HepG2 (cell line): Measurements from ENCODE around the gene LRBA. TPM values are rescaled to one million over a fixed set of nuclear protein-coding genes. Genes with fewer than 3 reads are reported as not detected.

Experiments
- ATAC-seq: fragments of 200-7000 bp; cut with Tn5 transposase; 3 replicates; pipeline ENCODE4 v1.9.1; 2020; ENCODE audit warnings: mild to moderate bottlenecking, moderate library complexity
- BruUV-seq: library from RNA; stranded (reverse); fragments of 400-500 nt; replicated peaks from 2 replicates; lab custom pipeline; 2021; lab: Mats Ljungman, UMichigan
- CTCF ChIA-PET: fragments of 300-600 bp; formaldehyde crosslinking; extraction: SDS; loops from one replicate; lab custom pipeline; 2021; ENCODE audit warnings: low total read pairs, inconsistent platforms, low intra/inter-chr PET ratio; lab: Yijun Ruan, JAX
- POLR2A ChIA-PET: fragments of 350-600 bp; sonication (Branson Sonifier 250); formaldehyde crosslinking; loops from one replicate; lab custom pipeline; 2020; ENCODE audit warnings: antibody characterized with exemption, inconsistent platforms; lab: Yijun Ruan, JAX
- DNase-seq: peaks from one replicate; pipeline ENCODE4 v3.0.0-alpha.2; 2015; ENCODE audit warnings: low spot score
- FAIRE-seq: peaks from 3 replicates; lab custom pipeline; 2011; peaks lifted over from hg19 to GRCh38; lab: Jason Lieb, UNC
- H2AFZ ChIP-seq: one replicate; pipeline ENCODE4 v1.6.1; 2011; ENCODE audit warnings: low read length, inconsistent platforms
- H3K27ac ChIP-seq: fragments of 300-600 bp; 3 replicates; pipeline ENCODE4 v1.8.0; 2011; ENCODE audit warnings: mixed run types, mild to moderate bottlenecking, mixed read lengths, low read length, inconsistent platforms; ENCODE audit not compliant: insufficient read depth; ENCODE audit errors: extremely low read length
- H3K27me3 ChIP-seq, 2 experiments: fragments of 200-600 bp in 1 of 2; 2 replicates in 1 of 2; 3 replicates in 1 of 2; pipeline versions ENCODE4 v1.6.0 to v1.8.0; 2011; ENCODE audit warnings: low read length in 2 of 2, mild to moderate bottlenecking in 2 of 2, moderate library complexity in 2 of 2, inconsistent platforms in 1 of 2; ENCODE audit not compliant: insufficient read depth in 2 of 2, control insufficient read depth in 1 of 2
- H3K36me3 ChIP-seq, 2 experiments: fragments of 200-600 bp in 1 of 2; replicated peaks in 1 of 2; 2 replicates in 1 of 2; 3 replicates in 1 of 2; pipeline versions ENCODE4 v1.5.1 to v1.8.0; 2011; ENCODE audit warnings: low read length in 2 of 2, inconsistent platforms in 1 of 2; ENCODE audit not compliant: insufficient read depth in 2 of 2, control insufficient read depth in 1 of 2
- H3K4me1 ChIP-seq: 2 replicates; pipeline ENCODE4 v1.5.1; 2012; ENCODE audit warnings: low read length, inconsistent platforms; ENCODE audit not compliant: insufficient read depth
- H3K4me2 ChIP-seq: 2 replicates; pipeline ENCODE4 v1.6.0; 2011; ENCODE audit warnings: low read depth, low read length, inconsistent platforms
- H3K4me3 ChIP-seq, 3 experiments: fragments of 200-600 bp in 1 of 3; sonication (generic), shearing (Covaris generic) in 1 of 3; replicated peaks in 1 of 3; 2 replicates each; pipeline ENCODE4 v1.5.1; 2011 to 2016; ENCODE audit warnings: low read length in 3 of 3, inconsistent platforms in 2 of 3, low read depth in 2 of 3, mild to moderate bottlenecking in 2 of 3, control low read depth in 1 of 3, mixed read lengths in 1 of 3; ENCODE audit not compliant: insufficient read depth in 1 of 3
- H3K79me2 ChIP-seq: one replicate; pipeline ENCODE4 v1.6.1; 2011; ENCODE audit warnings: low read length, inconsistent platforms; ENCODE audit not compliant: insufficient read depth
- H3K9ac ChIP-seq: 2 replicates; pipeline ENCODE4 v1.6.0; 2011; ENCODE audit warnings: mild to moderate bottlenecking, low read depth, low read length, inconsistent platforms; ENCODE audit not compliant: insufficient read depth
- H3K9me3 ChIP-seq: 2 replicates; pipeline ENCODE4 v1.5.1; 2012; ENCODE audit warnings: mild to moderate bottlenecking, low read length
- H4K20me1 ChIP-seq: 2 replicates; pipeline ENCODE4 v1.6.0; 2011; ENCODE audit warnings: inconsistent platforms, mild to moderate bottlenecking, low read length, moderate library complexity; ENCODE audit not compliant: insufficient read depth
- KIAA2018 ChIP-seq: sonication (generic); formaldehyde crosslinking; IDR thresholded peaks from 2 replicates; pipeline ENCODE4 v1.5.0; 2020; ENCODE audit warnings: mild to moderate bottlenecking, missing genetic modification reagents, borderline replicate concordance
- LBX2 ChIP-seq: sonication (generic); formaldehyde crosslinking; IDR thresholded peaks from 2 replicates; pipeline ENCODE4 v1.5.0; 2020; ENCODE audit warnings: missing genetic modification reagents, mild to moderate bottlenecking, borderline replicate concordance
- PAX8 ChIP-seq: sonication (generic); formaldehyde crosslinking; IDR thresholded peaks from 2 replicates; pipeline ENCODE4 v1.8.0; 2022; ENCODE audit warnings: mild to moderate bottlenecking, missing genetic modification reagents, borderline replicate concordance
- PITX1 ChIP-seq: sonication (generic); formaldehyde crosslinking; IDR thresholded peaks from 2 replicates; pipeline ENCODE4 v1.5.1; 2020; ENCODE audit warnings: mild to moderate bottlenecking, missing genetic modification reagents
- RBM39 ChIP-seq: fragments of 200-400 bp; formaldehyde crosslinking; IDR thresholded peaks from one replicate; pipeline ENCODE4 v1.6.1; 2018; ENCODE audit warnings: antibody characterized with exemption, mild to moderate bottlenecking, low read depth, low read length; ENCODE audit not compliant: poor library complexity, severe bottlenecking
- SMC3 ChIP-seq: IDR thresholded peaks from 2 replicates; pipeline ENCODE4 v1.6.1; 2011; ENCODE audit warnings: low read length, improper control_type of control experiment
- SNAPC5 ChIP-seq: sonication (generic); formaldehyde crosslinking; IDR thresholded peaks from 2 replicates; pipeline ENCODE4 v1.8.1; 2023; ENCODE audit warnings: mild to moderate bottlenecking, missing genetic modification reagents, borderline replicate concordance
- TEAD3 ChIP-seq: optimal IDR thresholded peaks from 2 replicates; pipeline ENCODE3; 2016; ENCODE audit warnings: borderline replicate concordance
- YEATS4 ChIP-seq: sonication (generic); formaldehyde crosslinking; IDR thresholded peaks from 2 replicates; pipeline ENCODE4 v1.4.0; 2020; ENCODE audit warnings: missing genetic modification reagents, borderline replicate concordance
- ZBTB42 ChIP-seq: sonication (generic); formaldehyde crosslinking; IDR thresholded peaks from 2 replicates; pipeline ENCODE4 v1.5.0; 2020; ENCODE audit warnings: mild to moderate bottlenecking, missing genetic modification reagents
- ZMYM2 ChIP-seq: sonication (generic); formaldehyde crosslinking; IDR thresholded peaks from 2 replicates; pipeline ENCODE4 v1.8.0; 2022; ENCODE audit warnings: mild to moderate bottlenecking, missing genetic modification reagents
- ZNF503 ChIP-seq: sonication (generic); formaldehyde crosslinking; IDR thresholded peaks from 2 replicates; pipeline ENCODE4 v1.4.0; 2020; ENCODE audit warnings: missing genetic modification reagents
- ZNF850 ChIP-seq: sonication (generic); formaldehyde crosslinking; conservative IDR thresholded peaks from 2 replicates; pipeline ENCODE4 v1.9.0; 2021; ENCODE audit warnings: mild to moderate bottlenecking, missing genetic modification reagents
- WGBS: methylation state at CpG from one replicate; pipeline ENCODE4 v1.1.6; 2017; ENCODE audit warnings: low lambda C conversion rate; 5-methylcytosine and 5-hydroxymethylcytosine counted together
- in situ Hi-C: cut with HindIII; loops from 2 replicates; pipeline ENCODE4 v1.10.0; 2017; ENCODE audit warnings: low pct_unique_long_range_greater_than_20kb; ENCODE audit not compliant: extremely low pct_ligation_motif_present
- intact Hi-C: fragments of 100-400 bp; cut with micrococcal nuclease; formaldehyde crosslinking; loops from one replicate; pipeline ENCODE4 v1.10.0; 2022; ENCODE audit not compliant: unreplicated experiment
- polyA plus RNA-seq, 8 experiments: library from polyadenylated mRNA; depleted of rRNA in 3 of 8; stranded (reverse) in 7 of 8; unstranded in 1 of 8; fragments of >200 nt; fragmentation: Illumina TruSeq in 4 of 8; extraction: Trizol in 4 of 8; gene quantifications; 2 replicates each; pipeline versions ENCODE4 v1.2.1 to v1.2.3, GENCODE V29; 2011 to 2016; ENCODE audit warnings: low read depth in 4 of 8, missing spikeins in 1 of 8, mixed read lengths in 1 of 8; ENCODE audit not compliant: insufficient read depth in 1 of 8
- total RNA-seq, 5 experiments: library from RNA; depleted of rRNA; stranded (reverse); fragments of >200 nt; fragmentation: Illumina TruSeq; extraction: Trizol; gene quantifications; 2 replicates each; pipeline ENCODE4 v1.2.3, GENCODE V29; 2016; ENCODE audit warnings: low read depth in 1 of 5

Gene LRBA
- total and polyA plus RNA-seq, 2 of the 13 experiments (the other 11 are each of a cell fraction or from before 2014, with no cell fraction given), result 21.0 to 37.2 TPM

GRCh38 chr4:150598909-150599308 lies 416.2 kb downstream of the LRBA start:
- ATAC-seq, result no peak
- no peak for DNase-seq
- intact Hi-C loops (no loop called here), in situ Hi-C loops (no loop called here)
- Histone ChIP-seq H3K36me3 (peaks cover 0 to 6% of the 10 kb centered on the region in 2 experiments; a peak in 2 of 5 replicates), H2AFZ (no peak overlapping the region), H4K20me1 (no peaks in the 10 kb centered on the region), H3K9ac (no peak overlapping the region), H3K4me1 (no peaks in the 10 kb centered on the region), H3K4me2 (no peak overlapping the region), H3K4me3 (no peak overlapping the region), H3K79me2 (no peaks in the 10 kb centered on the region), H3K9me3 (no peaks in the 10 kb centered on the region), H3K27me3 (no peaks in the 10 kb centered on the region), H3K27ac (no peak overlapping the region)
- no TSS peak for BruUV-seq
- 96% methylated on average over 12 of the region's 12 CpGs for WGBS
- FAIRE-seq, result no peak
- CTCF ChIA-PET, result no interaction called here
- POLR2A ChIA-PET, result no interaction called here
- TF ChIP-seq RBM39 (no peak), ZNF850 (CRISPR knock-in tag) (no peak), ZBTB42 (no peak), LBX2 (CRISPR knock-in tag) (no peak), PITX1 (CRISPR knock-in tag) (no peak), TEAD3 (CRISPR knock-in tag) (no peak), SNAPC5 (CRISPR knock-in tag) (no peak), YEATS4 (CRISPR knock-in tag) (no peak), ZNF503 (CRISPR knock-in tag) (no peak), KIAA2018 (CRISPR knock-in tag) (no peak), PAX8 (CRISPR knock-in tag) (no peak), SMC3 (no peak), ZMYM2 (CRISPR knock-in tag) (no peak)
